GM23248 (cell line): ENCODE measurements around the gene DENND1C. TPM values are rescaled to one million over a fixed set of nuclear protein-coding genes. Genes with fewer than 3 reads are reported as not detected.

Experiments
- DNase-seq: peaks from one replicate; pipeline ENCODE4 v3.0.0-alpha.2; 2015
- H2AFZ ChIP-seq: fragments of 200-600 bp; sonication (generic); 2 replicates; pipeline ENCODE4 v1.6.1; 2016; ENCODE audit warnings: antibody characterized with exemption
- H3F3A ChIP-seq: fragments of 200-600 bp; sonication (generic); 2 replicates; pipeline ENCODE4 v1.6.1; 2016; ENCODE audit warnings: mild to moderate bottlenecking, antibody characterized with exemption, mixed run types; ENCODE audit not compliant: insufficient read depth
- H3K27ac ChIP-seq: fragments of 200-600 bp; sonication (generic); 2 replicates; pipeline ENCODE4 v1.5.1; 2016; ENCODE audit warnings: mild to moderate bottlenecking
- H3K27me3 ChIP-seq: fragments of 200-600 bp; sonication (generic); replicated peaks from 2 replicates; pipeline ENCODE4 v1.6.1; 2016; ENCODE audit warnings: mild to moderate bottlenecking; ENCODE audit not compliant: insufficient read depth
- H3K36me3 ChIP-seq: fragments of 200-600 bp; sonication (generic); 2 replicates; pipeline ENCODE4 v1.6.1; 2016; ENCODE audit warnings: low read depth, mild to moderate bottlenecking
- H3K4me1 ChIP-seq: fragments of 200-600 bp; sonication (generic); 2 replicates; pipeline ENCODE4 v1.6.1; 2016; ENCODE audit warnings: mild to moderate bottlenecking; ENCODE audit not compliant: insufficient read depth
- H3K4me2 ChIP-seq: fragments of 200-600 bp; sonication (generic); one replicate; pipeline ENCODE4 v1.6.1; 2016; ENCODE audit warnings: mild to moderate bottlenecking; ENCODE audit not compliant: unreplicated experiment
- H3K4me3 ChIP-seq: fragments of 200-600 bp; sonication (generic); 2 replicates; pipeline ENCODE4 v1.5.1; 2016; ENCODE audit warnings: mild to moderate bottlenecking
- H3K79me2 ChIP-seq: fragments of 200-600 bp; sonication (generic); 2 replicates; pipeline ENCODE4 v1.6.1; 2016; ENCODE audit warnings: mild to moderate bottlenecking; ENCODE audit not compliant: insufficient read depth
- H3K9ac ChIP-seq: fragments of 200-600 bp; sonication (generic); 2 replicates; pipeline ENCODE4 v1.6.1; 2016; ENCODE audit warnings: mild to moderate bottlenecking
- H3K9me2 ChIP-seq: fragments of 200-600 bp; sonication (generic); 2 replicates; pipeline ENCODE4 v1.6.1; 2016; ENCODE audit warnings: mixed run types, mild to moderate bottlenecking, moderate library complexity; ENCODE audit not compliant: insufficient read depth
- H3K9me3 ChIP-seq: fragments of 200-600 bp; sonication (generic); one replicate; pipeline ENCODE4 v1.6.1; 2017; ENCODE audit warnings: low read depth
- H4K20me1 ChIP-seq: fragments of 200-600 bp; sonication (generic); 2 replicates; pipeline ENCODE4 v1.6.0; 2016; ENCODE audit not compliant: insufficient read depth
- EZH2 ChIP-seq: fragments of 200-600 bp; sonication (generic); IDR thresholded peaks from 2 replicates; pipeline ENCODE4 v1.6.1; 2018; ENCODE audit warnings: antibody characterized with exemption, mild to moderate bottlenecking; ENCODE audit not compliant: insufficient read depth, poor library complexity, severe bottlenecking
- EZH2phosphoT487 ChIP-seq: fragments of 200-600 bp; sonication (generic); IDR thresholded peaks from 2 replicates; pipeline ENCODE4 v1.6.1; 2018; ENCODE audit warnings: antibody characterized with exemption, moderate library complexity, mild to moderate bottlenecking, low read depth; ENCODE audit not compliant: insufficient read depth
- WGBS, 2 experiments: methylation state at CpG; one replicate each; pipeline ENCODE4 v1.1.6; 2015 to 2017; ENCODE audit warnings: low lambda C conversion rate in 2 of 2, low coverage in 1 of 2; ENCODE audit errors: missing lambda C conversion rate in 2 of 2; 5-methylcytosine and 5-hydroxymethylcytosine counted together
- in situ Hi-C: fragments of 300-500 bp; cut with MboI; formaldehyde crosslinking; loops from 2 replicates; pipeline ENCODE4 v1.15.0; 2020
- polyA plus RNA-seq: library from polyadenylated mRNA; unstranded; fragments of >200 nt; fragmentation: Nextera tagmentation; extraction: Ambion mirVana; gene quantifications from 2 replicates; pipeline ENCODE4 v1.2.1, GENCODE V29; 2016
- total RNA-seq: library from RNA; depleted of rRNA; stranded (reverse); fragments of >200 nt; shearing (Covaris generic); gene quantifications from 2 replicates; pipeline ENCODE4 v1.2.3, GENCODE V29; 2014

DENND1C gene
- total and polyA plus RNA-seq, 2 experiments from 2014 or later = not detected

DNA sequence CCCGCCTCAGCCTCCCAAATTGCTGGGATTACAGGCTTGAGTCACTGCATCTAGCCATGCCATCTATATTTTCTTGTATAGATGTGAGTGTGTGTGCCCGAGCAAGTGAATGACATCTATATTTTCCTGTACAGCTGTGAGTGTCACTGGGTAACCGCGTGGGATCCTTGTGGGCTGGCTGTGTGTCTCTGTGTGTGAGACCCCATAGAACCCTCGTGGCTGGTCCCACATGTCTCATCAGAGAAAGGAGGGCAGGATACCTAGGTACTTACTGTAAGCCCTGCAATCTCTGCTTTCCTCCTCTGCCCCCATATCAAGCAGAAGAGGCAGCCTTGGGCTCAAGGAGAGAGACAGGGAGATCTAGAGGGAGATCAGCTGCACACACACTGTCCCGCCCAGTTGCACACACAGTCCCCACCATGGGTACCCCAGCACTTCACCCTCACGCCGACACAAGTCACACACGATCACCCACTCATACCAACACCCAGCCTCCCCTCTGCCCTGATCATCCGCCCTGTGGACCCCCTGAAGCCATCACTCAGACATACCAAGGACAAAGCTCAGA is 655 bp downstream of the DENND1C start:
- H3K79me2 ChIP-seq = no peaks in the 10 kb centered on the region
- in situ Hi-C loops = no loop called here
- DNase-seq = no peak
- H3K9me3 ChIP-seq = no peaks in the 10 kb centered on the region
- no peaks in the 10 kb centered on the region for H3F3A ChIP-seq
- no peaks in the 10 kb centered on the region for H3K9me2 ChIP-seq
- H3K36me3 ChIP-seq = no peaks in the 10 kb centered on the region
- TF ChIP-seq EZH2phosphoT487 = no peak
- no peak for TF ChIP-seq EZH2
- H3K4me1 ChIP-seq = no peaks in the 10 kb centered on the region
- 69 to 76% methylated on average over 10 of the region's 10 CpGs for WGBS, 2 experiments
- H4K20me1 ChIP-seq = no peaks in the 10 kb centered on the region
- H3K9ac ChIP-seq = no peak overlapping the region
- H3K4me3 ChIP-seq = no peak overlapping the region
- H3K27ac ChIP-seq = no peak overlapping the region
- no peak overlapping the region for H2AFZ ChIP-seq
- H3K4me2 ChIP-seq = no peak overlapping the region
- H3K27me3 ChIP-seq = no peaks in the 10 kb centered on the region

DNA sequence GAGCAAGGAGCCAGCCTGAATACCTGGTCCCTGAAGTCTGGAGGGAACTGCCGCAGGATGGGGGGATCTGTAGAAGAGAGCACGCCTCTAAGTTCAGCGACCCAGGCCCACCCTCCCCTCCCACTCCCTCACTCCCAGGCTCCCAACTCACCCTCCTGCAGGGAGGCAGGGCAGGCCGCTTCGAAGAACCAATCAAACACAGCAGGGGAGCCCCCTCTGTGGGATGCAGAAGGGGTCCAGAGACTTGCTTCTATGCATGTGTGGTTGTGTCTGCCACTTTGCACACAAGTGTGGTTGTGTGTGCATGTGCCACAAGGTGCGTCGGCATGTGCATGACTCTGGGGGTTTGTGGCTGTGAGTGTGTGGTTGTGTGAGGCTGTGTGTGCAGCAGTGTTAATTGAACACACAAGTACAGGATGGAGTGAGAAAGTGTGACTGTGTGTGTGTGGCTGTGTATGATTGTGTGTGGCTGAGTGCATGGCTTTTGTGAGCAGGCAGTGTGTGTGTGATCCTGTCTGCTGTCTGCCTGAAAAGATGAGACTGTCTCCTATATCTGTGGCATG is 1.7 kb downstream of the DENND1C start:
- WGBS, 2 experiments = 64 to 86% methylated on average over 5 to 7 of the region's 7 CpGs
- TF ChIP-seq EZH2 (no peak), EZH2phosphoT487 (no peak)

DNA sequence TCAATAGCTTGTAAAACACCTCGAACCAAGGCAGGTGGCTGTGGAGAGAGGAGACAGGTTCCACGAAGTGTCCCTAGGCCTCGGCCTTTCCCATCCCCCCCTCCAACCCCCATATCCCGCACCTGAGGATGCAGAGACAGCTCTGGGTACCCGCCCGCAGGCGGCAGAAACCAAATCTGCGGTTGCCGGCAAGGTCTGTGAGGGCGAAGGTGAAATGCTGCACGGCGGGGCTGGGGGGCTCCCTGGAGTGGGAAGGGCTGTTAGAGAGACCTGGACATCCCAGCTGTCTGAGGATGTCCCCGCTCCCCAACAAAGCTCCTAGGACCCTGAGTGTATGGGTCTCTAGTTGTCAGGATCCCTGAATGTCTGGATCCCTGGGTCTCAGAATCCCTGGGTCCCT is 2.8 kb downstream of the DENND1C start:
- Histone ChIP-seq H3F3A (no peaks in the 10 kb centered on the region), H3K36me3 (no peaks in the 10 kb centered on the region), H3K9me3 (no peaks in the 10 kb centered on the region), H2AFZ (no peak overlapping the region), H3K4me2 (no peak overlapping the region), H4K20me1 (no peaks in the 10 kb centered on the region), H3K27me3 (0 out of 2 replicates have a peak, but pooled peaks cover 12% of the 10 kb centered on the region), H3K9me2 (no peaks in the 10 kb centered on the region), H3K27ac (no peak overlapping the region), H3K9ac (no peak overlapping the region), H3K79me2 (no peaks in the 10 kb centered on the region), H3K4me1 (no peaks in the 10 kb centered on the region), H3K4me3 (no peak overlapping the region)
- DNase-seq = no peak
- in situ Hi-C loops = no loop called here
- TF ChIP-seq EZH2 (no peak), EZH2phosphoT487 (no peak)
- 93 to 95% methylated on average over 13 of the region's 13 CpGs for WGBS, 2 experiments

More for the DNA sequence above, 1.7 kb downstream of the DENND1C start:
- no peaks in the 10 kb centered on the region for H3K36me3 ChIP-seq
- in situ Hi-C loops = no loop called here
- H3K9me3 ChIP-seq = no peaks in the 10 kb centered on the region
- no peak overlapping the region for H2AFZ ChIP-seq
- no peak overlapping the region for H3K4me3 ChIP-seq
- no peak overlapping the region for H3K9ac ChIP-seq
- H3K9me2 ChIP-seq = no peaks in the 10 kb centered on the region
- no peaks in the 10 kb centered on the region for H3F3A ChIP-seq
- H4K20me1 ChIP-seq = no peaks in the 10 kb centered on the region
- H3K4me2 ChIP-seq = no peak overlapping the region
- no peaks in the 10 kb centered on the region for H3K4me1 ChIP-seq
- 0 out of 2 replicates have a peak, but pooled peaks cover 4% of the 10 kb centered on the region for H3K27me3 ChIP-seq
- H3K79me2 ChIP-seq = no peaks in the 10 kb centered on the region
- DNase-seq = no peak
- H3K27ac ChIP-seq = no peak overlapping the region

DNA sequence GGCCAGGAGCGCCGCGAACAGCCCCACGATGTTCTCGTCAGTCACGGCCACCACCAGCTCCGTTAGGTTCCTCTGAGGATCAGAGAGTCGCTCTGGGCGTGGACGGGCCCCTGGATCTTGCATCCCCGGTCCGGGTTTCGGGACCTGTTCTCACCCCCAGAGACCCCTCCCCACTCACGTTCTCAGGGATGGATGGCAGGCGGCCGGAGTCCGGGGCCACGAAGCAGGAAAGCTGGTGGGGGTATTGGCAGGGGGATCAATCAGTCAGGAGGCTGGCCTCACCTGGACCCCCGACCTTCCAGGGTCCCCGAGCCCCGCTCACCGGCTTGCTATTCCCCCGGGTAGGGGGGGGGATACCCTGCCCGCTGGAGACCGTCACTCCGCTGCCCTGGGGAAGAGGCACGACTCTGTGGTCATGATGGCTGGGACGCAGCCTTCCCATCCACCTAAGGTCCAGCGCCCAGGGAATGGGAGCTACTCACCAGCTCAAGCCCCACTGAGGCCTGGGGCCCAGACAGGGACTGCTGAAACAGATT is 4.6 kb downstream of the DENND1C start:
- H3K9me2 ChIP-seq = no peaks in the 10 kb centered on the region
- no peaks in the 10 kb centered on the region for H3F3A ChIP-seq
- H3K9me3 ChIP-seq = no peaks in the 10 kb centered on the region
- DNase-seq = no peak
- H3K79me2 ChIP-seq = no peaks in the 10 kb centered on the region
- WGBS, 2 experiments = 19 to 26% methylated on average over 25 to 29 of the region's 29 CpGs
- no peaks in the 10 kb centered on the region for H3K36me3 ChIP-seq
- H3K4me3 ChIP-seq = no peak overlapping the region; the same call in 1 of the 2 replicates
- H3K27ac ChIP-seq = no peak overlapping the region
- no peaks in the 10 kb centered on the region for H4K20me1 ChIP-seq
- in situ Hi-C loops = no loop called here
- peak overlapping the region; percentile 38; the same call in 1 of the 2 replicates for H2AFZ ChIP-seq
- TF ChIP-seq EZH2phosphoT487 (no peak), EZH2 (no peak)
- no peak overlapping the region for H3K4me2 ChIP-seq
- no peak overlapping the region for H3K9ac ChIP-seq
- no peaks in the 10 kb centered on the region for H3K4me1 ChIP-seq
- H3K27me3 ChIP-seq = 0 out of 2 replicates have a peak, but pooled peaks cover 12% of the 10 kb centered on the region
